ENCODE data around the gene SKIDA1.

Gene SKIDA1

DNA sequence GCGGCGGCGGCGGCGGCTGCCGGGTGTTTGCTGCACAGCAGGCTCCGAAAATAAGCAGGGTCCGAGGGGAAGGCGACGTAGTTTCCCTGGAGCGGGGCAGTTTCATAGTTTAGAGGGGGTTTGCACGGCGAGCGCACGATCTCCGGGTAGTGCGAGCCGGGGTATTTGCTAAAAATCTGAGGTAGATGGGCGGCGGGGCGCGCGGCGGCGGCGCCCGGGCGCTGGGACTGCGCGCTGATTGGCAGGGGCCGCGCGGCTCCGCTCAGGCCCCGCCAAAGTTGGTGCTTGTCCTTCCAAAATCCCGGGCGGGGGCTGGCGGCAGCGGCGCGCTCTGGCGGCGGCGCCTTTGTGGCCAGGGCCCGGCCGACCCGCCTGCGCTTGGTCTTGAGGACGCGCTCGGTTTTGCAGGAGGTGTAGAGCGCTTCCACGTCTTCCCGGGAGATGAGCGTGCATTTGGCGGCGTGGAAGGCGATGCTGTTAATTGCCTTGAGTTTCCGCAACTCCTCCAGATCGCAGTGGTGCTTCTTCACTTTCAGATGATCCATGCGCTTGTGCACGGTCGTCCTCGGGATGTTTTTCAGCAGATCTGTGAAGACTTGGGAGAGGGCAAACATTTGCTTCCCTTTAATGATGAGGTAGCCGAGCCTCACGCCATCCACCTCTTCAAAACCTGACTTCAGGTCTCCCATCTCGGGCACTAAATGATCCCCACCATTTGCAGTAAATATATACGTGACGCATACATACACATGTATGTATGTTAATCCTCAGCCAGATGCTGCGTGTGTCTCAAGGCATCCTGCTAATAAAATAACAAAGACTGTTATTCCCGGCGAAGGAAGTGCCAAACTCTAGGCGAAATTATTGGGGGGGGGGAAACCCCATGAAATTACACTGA, 8.1 kb downstream of the SKIDA1 start:
- in situ Hi-C loops (cut with MboI; ENCODE audit: low sequenced_read_pairs) = no loop called here

DNA sequence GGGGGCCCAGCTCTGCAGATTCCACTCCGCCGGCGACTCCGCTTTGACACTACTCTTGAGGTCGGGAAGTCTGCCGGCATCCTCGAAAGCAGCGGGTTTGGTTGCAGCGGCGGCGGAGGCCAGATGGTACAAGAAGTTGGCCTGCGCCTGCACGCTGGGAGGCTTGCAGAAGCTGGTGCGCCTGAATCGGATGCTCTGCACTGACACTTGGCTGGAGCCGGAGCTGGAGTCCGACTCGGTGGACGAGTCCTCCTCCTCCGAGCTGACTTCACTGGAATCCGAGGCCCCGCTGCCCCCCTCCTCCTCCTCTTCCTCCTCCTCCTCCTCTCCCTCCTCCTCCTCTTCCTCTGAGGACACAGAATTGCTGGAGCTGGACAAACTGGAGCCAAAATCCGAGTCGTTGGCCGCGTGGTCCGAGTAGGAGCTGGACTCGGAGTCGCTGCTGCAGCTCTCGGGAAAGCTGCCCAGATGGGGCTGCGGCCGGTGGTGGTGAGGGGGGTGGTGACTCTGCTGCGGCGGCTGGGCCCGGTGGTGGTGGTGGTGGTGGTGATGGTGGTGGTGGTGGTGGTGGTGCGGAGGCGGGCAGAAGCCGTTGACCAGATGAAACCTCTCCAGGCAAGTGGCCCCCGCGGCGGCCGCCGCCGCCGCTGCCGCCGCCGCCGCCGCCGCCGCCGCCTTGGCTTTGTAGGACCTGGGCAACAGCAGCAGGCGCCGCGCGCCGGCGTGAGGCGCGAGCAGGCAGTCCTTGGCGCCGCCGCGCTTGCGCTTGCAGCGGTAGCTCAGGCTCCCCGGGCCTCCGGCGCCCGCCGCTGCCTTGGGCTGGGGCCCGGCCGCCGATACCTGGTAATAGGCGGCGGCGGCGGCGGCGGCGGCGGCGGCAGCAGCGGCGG, 9.0 kb downstream of the SKIDA1 start:
- in situ Hi-C loops (cut with MboI; ENCODE audit: low sequenced_read_pairs) = no loop called here

DNA sequence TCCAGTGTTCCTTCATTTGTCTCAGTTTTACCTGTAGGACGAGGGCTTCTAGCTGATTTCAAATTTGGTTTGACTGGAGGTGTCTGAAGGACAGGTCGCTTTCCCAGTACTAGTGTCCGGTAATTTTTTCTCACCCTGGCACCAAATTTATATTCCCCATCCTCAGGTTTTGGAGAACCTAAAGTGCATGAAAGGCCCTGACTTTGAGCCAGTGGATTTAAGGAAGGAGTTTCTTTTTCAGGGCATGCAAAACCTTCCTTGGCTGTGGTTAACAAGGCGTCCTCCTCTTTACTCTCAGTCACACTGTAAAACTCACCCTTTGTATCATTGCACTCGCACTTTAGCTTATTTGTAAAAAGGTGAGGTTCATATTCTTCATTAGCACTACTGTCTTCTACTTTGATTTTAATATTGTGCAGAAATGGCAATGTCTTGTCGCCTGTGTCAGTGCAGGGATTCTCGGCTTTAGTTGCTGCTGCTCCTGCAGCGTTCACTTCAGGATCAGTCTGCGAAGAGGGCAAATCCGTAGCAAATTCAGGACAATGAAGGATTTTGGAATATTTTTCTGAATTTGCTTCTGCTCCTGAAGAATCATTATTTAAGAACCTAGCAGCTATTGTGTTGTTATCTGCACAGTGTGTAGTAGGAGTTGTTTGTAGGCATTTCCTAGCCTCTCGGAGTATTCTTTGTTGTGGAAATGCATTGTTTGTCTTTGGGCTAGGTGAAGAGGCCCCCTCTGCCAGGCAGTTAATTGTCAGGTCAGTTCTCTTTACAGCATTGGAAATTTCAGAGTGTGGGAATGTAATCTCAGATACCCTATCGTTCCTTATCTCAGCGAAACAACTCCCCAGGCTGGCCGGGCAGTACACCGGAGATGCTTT, 9.9 kb downstream of the SKIDA1 start:
- in situ Hi-C loops (cut with MboI; ENCODE audit: low sequenced_read_pairs) = no loop called here

DNA sequence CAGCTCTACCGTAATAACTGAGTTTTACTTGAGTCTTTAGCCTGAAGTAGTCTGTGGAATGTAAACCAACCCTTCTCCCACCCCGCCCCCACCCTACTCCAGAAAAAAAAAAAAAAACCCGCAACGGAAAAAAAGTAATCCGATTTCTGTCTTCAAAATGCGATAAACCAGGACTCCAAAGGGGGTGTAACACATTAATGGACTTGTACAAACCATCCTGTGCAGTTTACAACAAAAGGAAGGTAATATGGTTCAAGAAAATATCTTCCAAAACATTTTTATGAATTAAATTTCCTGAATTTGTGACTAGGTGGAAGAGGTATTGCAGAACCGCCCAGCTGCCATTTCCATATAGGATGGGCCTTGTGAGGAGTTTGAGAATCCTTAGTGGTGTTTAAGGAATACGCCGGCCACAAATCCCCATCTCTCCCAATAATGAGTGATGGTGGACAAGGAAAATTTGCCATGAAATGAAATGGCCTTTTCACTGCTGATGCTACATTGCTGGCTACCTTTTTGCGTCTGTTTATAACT, 10.6 kb downstream of the SKIDA1 start:
- in situ Hi-C loops (cut with MboI; ENCODE audit: low sequenced_read_pairs) = no loop called here

DNA sequence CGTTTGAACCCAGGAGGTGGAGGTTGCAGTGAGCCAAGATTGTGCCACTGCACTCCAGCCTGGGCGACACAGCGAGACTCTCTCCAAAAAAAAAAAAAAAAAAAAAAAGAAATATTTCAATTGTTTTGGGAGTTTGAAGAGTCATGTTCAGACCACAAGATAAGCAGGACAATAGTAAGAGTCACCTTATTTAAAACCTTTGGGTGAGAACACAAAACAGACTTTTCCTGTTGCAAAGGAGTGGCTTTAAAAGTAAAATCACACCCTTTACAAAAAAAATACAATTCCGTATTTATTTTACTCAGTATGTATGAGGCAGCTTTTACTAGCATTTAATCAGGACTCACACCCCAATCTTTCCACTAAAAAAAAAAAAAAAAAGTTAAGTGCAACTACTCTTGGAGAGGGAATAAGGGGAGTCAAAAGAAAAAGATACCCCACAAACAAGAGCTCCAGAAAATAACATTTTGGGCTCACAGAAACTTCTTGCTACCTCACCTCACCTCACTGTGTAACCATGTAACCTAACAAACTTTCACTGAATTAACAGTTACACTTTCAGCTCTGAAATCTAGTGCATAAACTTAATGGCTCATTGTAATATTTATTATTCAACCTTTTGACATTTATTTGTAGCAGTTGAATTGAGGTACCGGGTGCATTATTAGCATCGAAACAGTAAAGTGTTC, 11.2 kb downstream of the SKIDA1 start:
- in situ Hi-C loops (cut with MboI; ENCODE audit: low sequenced_read_pairs) = no loop called here

DNA sequence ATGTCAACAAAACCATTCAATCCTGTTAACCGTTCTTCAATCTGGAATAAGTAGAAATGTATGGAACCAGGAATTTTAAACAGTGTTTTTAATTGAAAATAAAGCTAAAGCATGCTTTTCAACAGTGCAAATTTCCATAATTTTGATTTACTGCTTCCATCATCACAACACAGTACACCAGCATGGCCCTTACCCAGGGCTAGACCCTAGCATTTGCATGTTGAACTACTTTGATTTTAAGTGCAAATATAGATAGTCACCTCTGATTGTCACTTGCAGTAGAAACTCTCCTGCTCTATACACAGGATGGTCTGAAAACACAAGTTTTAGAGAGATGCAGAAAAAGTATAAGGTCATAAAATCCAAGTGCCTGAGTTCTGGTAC, 12.1 kb downstream of the SKIDA1 start:
- in situ Hi-C loops (cut with MboI; ENCODE audit: low sequenced_read_pairs) = no loop called here

DNA sequence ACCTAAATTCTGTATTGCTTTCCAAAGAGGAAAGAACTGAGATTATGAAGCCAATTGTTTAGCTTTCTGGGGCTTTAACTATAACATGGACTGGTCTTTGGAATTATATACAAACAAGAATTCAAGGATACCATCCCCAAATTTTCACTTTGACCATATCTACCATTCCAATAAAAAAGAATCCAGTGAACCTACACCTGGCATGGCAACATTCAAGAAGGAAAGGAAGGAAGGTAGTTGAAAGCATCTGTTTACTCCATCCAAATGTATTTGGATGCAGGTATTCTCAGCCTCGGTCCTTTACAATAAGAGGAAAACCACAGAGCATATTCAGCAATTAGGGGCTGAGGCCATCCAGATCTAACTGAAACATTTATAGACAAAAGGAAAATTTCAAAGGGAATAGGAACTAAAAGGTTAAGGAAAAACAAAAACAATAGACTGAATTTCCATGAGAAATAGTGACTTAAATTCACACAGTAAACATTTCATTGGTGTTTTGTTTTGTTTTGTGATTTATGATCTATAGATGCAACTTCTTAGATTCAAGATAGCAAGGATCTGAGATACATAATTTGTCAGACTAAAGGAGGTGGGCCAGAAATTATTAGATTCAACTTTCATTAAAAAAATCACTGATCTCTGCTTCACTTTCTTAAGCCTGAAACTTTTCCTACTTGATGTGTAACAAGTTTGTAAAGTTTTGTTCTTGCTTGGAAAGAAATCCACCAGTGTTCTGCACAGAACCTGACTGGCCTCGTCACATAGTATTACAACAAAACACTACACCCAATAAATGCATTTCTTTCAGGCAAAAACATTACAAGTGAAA, 12.7 kb downstream of the SKIDA1 start:
- in situ Hi-C loops (cut with MboI; ENCODE audit: low sequenced_read_pairs) = no loop called here

DNA sequence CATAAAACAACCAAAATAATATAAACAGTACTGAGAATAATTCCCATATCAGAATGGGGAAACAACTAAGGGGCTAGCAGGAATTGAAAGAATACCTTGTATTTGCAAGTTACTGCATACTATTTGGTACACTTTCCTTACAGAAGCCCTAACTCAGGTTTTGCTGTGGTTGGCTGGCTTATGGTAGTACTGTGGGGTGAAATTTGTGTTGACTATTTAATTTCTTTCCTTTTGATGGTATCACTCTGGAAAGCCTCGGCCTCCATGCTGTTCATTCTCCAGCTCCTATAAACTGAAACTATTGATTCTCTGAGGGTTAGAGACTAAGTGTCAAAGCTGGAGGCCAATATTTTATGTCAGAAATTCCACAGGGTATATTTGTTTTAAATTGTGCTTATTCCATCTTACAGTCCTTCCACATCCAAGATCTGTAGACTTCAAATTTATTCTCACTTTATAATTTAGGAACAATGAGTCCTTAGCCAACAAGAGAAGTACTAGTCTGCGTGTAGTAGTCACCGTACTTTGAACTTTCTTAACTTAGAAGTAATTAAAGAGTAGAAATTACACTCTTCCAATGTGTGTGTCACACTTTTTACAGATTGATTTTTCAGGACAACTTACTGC, 13.4 kb downstream of the SKIDA1 start:
- in situ Hi-C loops (cut with MboI; ENCODE audit: low sequenced_read_pairs) = no loop called here

DNA sequence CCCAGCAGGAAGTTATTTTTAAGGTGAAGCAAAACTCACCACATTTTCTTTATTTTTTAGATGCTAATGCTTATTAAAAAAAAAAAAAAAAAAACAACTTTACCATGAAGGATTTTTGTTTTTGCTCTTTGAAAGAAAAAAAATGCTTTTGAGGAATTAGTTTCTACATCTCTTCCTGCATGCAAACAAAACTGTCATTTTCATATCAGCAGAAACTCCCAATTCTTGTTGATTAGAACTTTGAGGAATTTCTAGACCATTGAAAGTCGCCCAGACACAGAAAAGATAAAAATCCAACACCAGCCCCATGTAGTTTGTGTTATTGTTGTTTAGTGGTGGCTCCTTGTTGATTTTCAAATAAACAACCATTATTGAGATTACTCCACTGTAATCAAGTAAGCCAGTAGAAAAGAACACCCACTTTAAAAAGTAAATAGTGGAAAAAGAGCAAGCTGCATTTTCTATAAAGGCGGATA, 14.3 kb downstream of the SKIDA1 start:
- in situ Hi-C loops (cut with MboI; ENCODE audit: low sequenced_read_pairs) = no loop called here

DNA sequence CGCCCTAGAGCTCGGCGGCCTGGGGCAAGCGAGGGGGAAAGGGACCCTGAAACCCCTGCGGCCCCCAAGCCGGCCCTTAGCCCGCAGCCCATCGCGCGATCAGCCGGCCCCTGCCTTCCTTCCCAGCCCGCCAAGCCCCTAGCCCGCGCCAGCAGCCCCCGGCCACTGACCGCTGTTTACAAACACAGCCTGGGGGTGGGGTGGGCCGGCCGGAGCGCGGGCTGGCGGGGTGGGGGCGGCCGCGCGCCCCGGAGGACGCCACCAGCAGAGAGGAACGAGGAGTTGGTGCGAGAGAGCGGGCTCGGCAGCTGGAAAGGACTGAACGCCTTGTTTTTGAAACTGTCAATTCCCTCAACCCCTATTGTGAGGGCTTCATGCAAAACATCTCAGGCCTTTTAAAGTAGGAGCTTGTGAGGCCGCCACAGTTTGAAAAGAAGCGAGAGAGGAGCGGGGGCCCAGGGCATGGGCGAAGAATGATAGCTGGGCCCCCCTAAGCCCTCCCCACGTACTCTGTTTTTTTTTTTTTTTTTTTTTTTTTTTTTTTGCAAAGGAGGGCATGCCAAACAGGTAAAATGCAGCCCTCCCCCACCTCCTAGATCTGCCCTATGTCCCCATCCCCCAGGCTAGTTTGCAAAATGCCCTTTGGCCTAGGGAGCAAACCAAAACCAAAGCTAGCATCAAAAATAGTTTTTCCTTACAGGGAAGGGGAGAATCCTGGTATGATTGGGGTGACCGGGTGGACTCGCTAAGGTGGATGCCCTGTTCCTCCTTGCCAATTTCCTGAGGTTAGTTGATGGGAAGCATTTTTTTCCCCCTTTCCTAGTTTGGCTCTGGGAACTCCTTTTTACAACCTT, 15.0 kb downstream of the SKIDA1 start:
- in situ Hi-C loops (cut with MboI; ENCODE audit: low sequenced_read_pairs) = no loop called here

DNA sequence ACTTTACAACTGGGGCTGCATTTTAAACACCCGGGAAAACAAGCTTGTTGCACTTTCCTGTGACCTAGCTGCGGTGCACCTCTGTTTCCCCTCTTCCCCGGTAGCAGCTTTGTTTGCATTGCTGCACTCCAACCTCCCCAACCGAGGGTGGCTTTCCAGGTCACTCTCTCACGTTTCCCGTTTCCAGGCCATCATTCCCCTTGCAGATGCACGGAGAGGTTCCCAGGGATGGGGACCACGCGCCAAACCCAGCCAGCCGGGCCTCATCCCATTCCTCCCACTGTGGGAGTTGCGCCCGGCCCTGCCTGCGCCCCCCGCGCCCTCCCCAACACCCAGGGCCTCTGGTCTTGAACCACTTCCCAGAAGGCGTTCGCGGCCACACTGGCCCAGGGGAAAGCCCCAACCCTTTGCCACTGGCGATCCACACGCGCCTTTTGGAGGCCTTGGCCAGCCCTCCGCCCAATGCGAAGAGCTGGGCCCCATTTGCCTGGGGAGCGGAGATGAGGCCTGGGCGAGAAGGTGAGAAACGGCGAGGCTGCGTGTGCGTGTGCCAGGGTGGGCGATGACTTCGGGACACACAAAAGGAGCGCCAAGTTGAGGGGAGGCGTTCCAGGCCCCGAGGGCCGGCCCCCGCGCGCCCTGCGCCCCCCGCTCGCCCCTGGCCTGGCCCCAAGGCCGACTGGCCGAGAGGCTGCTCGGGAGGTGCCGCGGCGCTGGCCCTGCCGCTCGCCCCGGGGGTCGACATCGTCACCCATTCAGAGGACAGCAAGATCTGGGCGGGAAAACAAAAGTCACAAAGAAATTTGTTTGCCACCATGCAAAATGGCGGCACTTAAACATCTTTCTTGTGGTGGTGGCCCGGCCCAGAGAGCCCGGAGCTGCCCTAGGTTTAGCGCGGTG, 15.9 kb downstream of the SKIDA1 start:
- in situ Hi-C loops (cut with MboI; ENCODE audit: low sequenced_read_pairs) = no loop called here

DNA sequence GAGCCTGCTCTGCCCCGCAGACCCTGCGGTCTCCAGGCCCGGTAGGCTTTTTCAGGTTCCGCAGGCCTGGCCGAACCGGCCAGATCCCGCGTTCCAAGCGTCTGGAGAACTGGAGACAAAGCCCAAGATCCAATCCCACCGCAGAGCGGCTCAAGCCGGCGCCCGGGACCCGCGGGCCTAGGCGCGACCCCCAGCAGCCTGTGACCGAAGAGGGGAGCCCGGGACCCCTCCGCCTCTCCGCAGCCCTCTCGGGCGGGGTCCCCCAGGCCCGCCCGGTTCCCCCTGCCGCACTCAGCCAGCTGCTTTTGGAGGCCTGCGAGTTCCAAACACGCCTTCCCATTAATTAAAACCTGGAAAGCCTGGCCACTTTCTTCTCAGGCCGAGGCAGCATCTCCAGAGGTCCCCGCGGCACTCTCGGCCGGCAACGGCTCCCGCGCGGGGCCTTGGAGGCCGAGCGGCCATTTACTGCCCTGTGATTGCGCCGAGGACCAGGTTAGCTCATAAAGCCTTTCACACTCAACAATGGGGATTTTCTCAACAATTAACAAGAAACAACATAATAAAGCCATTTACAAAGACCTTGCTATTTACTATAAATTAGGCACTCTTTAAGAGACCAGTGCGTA, 16.7 kb downstream of the SKIDA1 start:
- in situ Hi-C loops (cut with MboI; ENCODE audit: low sequenced_read_pairs) = no loop called here

DNA sequence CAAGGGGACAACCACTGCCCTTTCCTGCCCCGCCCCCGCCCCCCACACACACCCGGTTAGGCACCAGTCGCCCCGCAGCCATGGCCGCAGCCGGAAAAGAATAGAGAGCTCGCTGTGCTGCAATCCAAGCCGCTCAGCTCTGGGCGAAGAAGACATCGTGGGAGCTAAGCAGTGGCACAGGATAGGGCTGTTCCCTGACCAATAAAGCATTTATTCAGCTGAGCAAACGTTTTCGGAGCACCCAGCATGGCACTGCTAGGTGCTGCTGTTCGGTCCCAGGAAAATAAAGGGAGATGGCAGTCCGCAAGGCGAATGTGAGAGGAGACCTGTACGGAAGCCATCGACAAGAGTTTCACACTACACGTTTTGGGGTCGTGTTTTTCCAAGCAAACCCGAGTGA, 18.3 kb downstream of the SKIDA1 start:
- in situ Hi-C loops (cut with MboI; ENCODE audit: low sequenced_read_pairs) = no loop called here

DNA sequence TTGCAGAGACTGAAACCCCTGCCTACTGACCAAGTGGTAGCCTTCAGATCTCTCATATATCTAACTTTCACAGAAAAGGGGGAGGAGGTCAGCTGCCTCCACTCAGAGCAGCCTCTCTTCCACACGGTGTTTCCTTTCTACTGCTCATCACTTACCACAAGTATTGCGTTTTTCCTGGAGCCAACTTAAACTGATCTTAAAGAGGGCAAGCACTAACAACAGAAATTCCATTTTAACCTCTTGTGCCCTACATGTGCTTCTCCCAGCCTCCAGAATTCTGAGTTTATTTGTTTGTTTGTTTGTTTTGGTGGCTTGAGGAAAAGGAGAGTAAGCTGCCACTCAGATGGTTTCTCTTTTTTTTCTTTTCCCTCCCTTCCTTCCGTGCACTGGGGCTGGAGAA, 19.1 kb downstream of the SKIDA1 start:
- in situ Hi-C loops (cut with MboI; ENCODE audit: low sequenced_read_pairs) = no loop called here

DNA sequence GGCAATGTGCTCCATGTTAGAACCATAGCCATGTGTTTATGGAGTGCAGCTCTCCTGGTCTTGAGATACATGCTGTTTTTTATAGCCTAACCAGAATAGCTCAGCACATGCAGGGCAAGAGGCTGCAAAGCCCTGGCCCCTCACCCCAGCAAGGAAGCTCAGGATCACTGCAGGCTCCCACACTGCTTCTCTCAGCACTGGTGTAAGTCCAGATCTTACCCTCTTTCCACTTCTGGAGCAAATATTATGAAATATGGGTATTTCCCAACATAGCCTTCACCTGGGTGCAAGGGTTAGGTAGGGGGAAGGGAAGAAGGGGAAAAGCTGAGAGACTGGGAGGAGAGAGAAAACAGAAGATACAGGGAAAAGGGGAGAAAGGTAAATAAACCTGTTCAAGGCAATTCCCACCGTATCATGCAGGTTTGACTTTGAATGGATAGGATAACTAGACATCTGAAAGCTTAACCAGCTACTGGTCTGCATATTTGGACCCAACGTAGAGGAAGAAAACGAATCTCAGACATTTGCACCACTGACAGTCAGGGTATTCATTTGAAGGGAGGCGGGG, 19.7 kb downstream of the SKIDA1 start:
- in situ Hi-C loops (cut with MboI; ENCODE audit: low sequenced_read_pairs) = no loop called here

DNA sequence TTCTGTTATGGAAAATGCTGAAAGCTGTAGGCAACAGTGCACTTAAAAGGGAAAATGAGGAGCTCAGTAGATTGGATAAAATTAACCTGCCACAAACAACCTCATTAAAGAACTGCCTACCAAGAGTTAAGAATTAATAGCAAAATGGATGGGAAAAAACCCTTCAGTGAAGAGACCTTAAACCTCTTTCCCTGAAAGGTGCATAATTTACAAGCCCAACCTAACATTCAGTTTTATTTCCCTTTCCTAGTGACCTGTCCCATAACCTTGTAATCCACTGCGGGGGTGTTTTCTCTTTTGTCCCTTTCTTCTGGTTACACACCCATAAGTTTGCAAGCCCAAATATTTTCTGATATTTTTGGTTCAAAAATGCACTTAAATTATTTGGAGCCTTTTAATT, 21.9 kb downstream of the SKIDA1 start:
- in situ Hi-C loops (cut with MboI; ENCODE audit: low sequenced_read_pairs) = no loop called here
